CD14-positive monocyte (primary cell): ENCODE measurements around the gene IL31. TPM values are rescaled to one million over a fixed set of nuclear protein-coding genes. Genes with fewer than 3 reads are reported as not detected.

Source experiments
- DNase-seq, 3 donors: peaks; one replicate each; pipeline ENCODE4 v3.0.0-alpha.2; 2011 to 2022
- H2AFZ ChIP-seq: 2 replicates; pipeline ENCODE4 v1.6.0; 2012; ENCODE audit warnings: mild to moderate bottlenecking, low read depth, low read length, inconsistent platforms; ENCODE audit not compliant: insufficient read depth, poor library complexity, severe bottlenecking
- H3K27ac ChIP-seq, 2 donors: 1 replicate in 1 of 2; 2 replicates in 1 of 2; pipeline ENCODE4 v1.5.1; 2012 to 2013; ENCODE audit warnings: low read length in 2 of 2, control low read depth in 1 of 2, inconsistent platforms in 1 of 2, low read depth in 1 of 2, mild to moderate bottlenecking in 1 of 2
- H3K27me3 ChIP-seq, 2 donors: one replicate each; pipeline versions ENCODE4 v1.6.0 to v1.6.1; 2011 to 2013; ENCODE audit warnings: low read length in 2 of 2; ENCODE audit not compliant: control insufficient read depth in 2 of 2, insufficient read depth in 2 of 2
- H3K36me3 ChIP-seq, 2 donors: replicated peaks in 1 of 2; 1 replicate in 1 of 2; 2 replicates in 1 of 2; pipeline versions ENCODE4 v1.5.1 to v1.6.1; 2012 to 2013; ENCODE audit warnings: low read length in 2 of 2, control low read depth in 1 of 2, inconsistent platforms in 1 of 2, mild to moderate bottlenecking in 1 of 2; ENCODE audit not compliant: insufficient read depth in 2 of 2, control insufficient read depth in 1 of 2
- H3K4me1 ChIP-seq, 2 donors: 1 replicate in 1 of 2; 2 replicates in 1 of 2; pipeline versions ENCODE4 v1.5.1 to v1.6.1; 2012 to 2013; ENCODE audit warnings: low read length in 2 of 2, control low read depth in 1 of 2, inconsistent platforms in 1 of 2, mild to moderate bottlenecking in 1 of 2, moderate library complexity in 1 of 2; ENCODE audit not compliant: insufficient read depth in 2 of 2, control insufficient read depth in 1 of 2
- H3K4me2 ChIP-seq: replicated peaks from 2 replicates; pipeline ENCODE3; 2012; ENCODE audit warnings: low read length, moderate library complexity, mild to moderate bottlenecking; ENCODE audit not compliant: poor library complexity, severe bottlenecking; ENCODE audit errors: extremely low read depth
- H3K4me3 ChIP-seq, 3 experiments: fragments of 200-600 bp in 1 of 3; sonication (generic) in 1 of 3; replicated peaks in 1 of 3; 1 replicate in 2 of 3; 2 replicates in 1 of 3; pipeline ENCODE4 v1.5.1; 2011 to 2013; ENCODE audit warnings: low read length in 3 of 3, mild to moderate bottlenecking in 3 of 3, control low read depth in 2 of 3, low read depth in 2 of 3, inconsistent platforms in 1 of 3, moderate library complexity in 1 of 3
- H3K79me2 ChIP-seq: 2 replicates; pipeline ENCODE4 v1.6.0; 2012; ENCODE audit warnings: mild to moderate bottlenecking, control low read depth, inconsistent platforms, low read length, moderate library complexity; ENCODE audit not compliant: insufficient read depth
- H3K9ac ChIP-seq: 2 replicates; pipeline ENCODE4 v1.6.0; 2017; ENCODE audit warnings: low read length, mild to moderate bottlenecking; ENCODE audit not compliant: insufficient read depth, poor library complexity, severe bottlenecking
- H3K9me3 ChIP-seq, 2 donors: replicated peaks in 1 of 2; 1 replicate in 1 of 2; 2 replicates in 1 of 2; pipeline versions ENCODE4 v1.5.1 to v1.6.1; 2012 to 2013; ENCODE audit warnings: low read length in 2 of 2, control low read depth in 1 of 2; ENCODE audit not compliant: control insufficient read depth in 1 of 2, insufficient read depth in 1 of 2
- H4K20me1 ChIP-seq: 2 replicates; pipeline ENCODE4 v1.6.0; 2012; ENCODE audit warnings: mild to moderate bottlenecking, low read length, control low read depth, moderate library complexity; ENCODE audit not compliant: insufficient read depth
- H3K27ac Mint-ChIP-seq, 7 donors: one replicate each; pipeline ENCODE4 v1.8.0; 2020; ENCODE audit warnings: mild to moderate bottlenecking in 7 of 7, mixed read lengths in 7 of 7, moderate library complexity in 6 of 7, inconsistent platforms in 2 of 7
- H3K27me3 Mint-ChIP-seq, 3 donors: one replicate each; pipeline ENCODE4 v1.8.0; 2021 to 2022; ENCODE audit warnings: low read depth in 3 of 3, mild to moderate bottlenecking in 3 of 3, mixed read lengths in 3 of 3, moderate library complexity in 3 of 3, inconsistent platforms in 1 of 3
- H3K36me3 Mint-ChIP-seq, 2 donors: one replicate each; pipeline ENCODE4 v1.8.0; 2020; ENCODE audit warnings: mixed read lengths in 2 of 2, inconsistent platforms in 1 of 2, mild to moderate bottlenecking in 1 of 2
- H3K4me1 Mint-ChIP-seq: one replicate; pipeline ENCODE4 v1.8.0; 2020; ENCODE audit warnings: mild to moderate bottlenecking, mixed read lengths
- H3K4me3 Mint-ChIP-seq, 2 donors: one replicate each; pipeline ENCODE4 v1.8.0; 2020; ENCODE audit warnings: mild to moderate bottlenecking in 2 of 2, mixed read lengths in 2 of 2, moderate library complexity in 1 of 2
- H3K9me3 Mint-ChIP-seq, 7 donors: one replicate each; pipeline ENCODE4 v1.8.0; 2020 to 2022; ENCODE audit warnings: mixed read lengths in 7 of 7, mild to moderate bottlenecking in 6 of 7, moderate library complexity in 6 of 7, inconsistent platforms in 2 of 7
- WGBS: methylation state at CpG from one replicate; pipeline ENCODE4 v1.1.5; 2013; ENCODE audit warnings: missing lambda C conversion rate; ENCODE audit not compliant: insufficient coverage; 5-methylcytosine and 5-hydroxymethylcytosine counted together
- intact Hi-C, 2 donors: fragments of 100-400 bp; cut with micrococcal nuclease; formaldehyde crosslinking; loops; one replicate each; pipeline versions ENCODE4 v1.15.0 to v1.15.1; 2023
- polyA plus RNA-seq, 3 donors: library from polyadenylated mRNA; depleted of rRNA in 1 of 3; unstranded in 2 of 3; stranded (reverse) in 1 of 3; fragments of 300-500 nt in 2 of 3; fragments of >200 nt in 1 of 3; fragmentation: Illumina TruSeq in 2 of 3; gene quantifications; 1 replicate in 2 of 3; 2 replicates in 1 of 3; pipeline ENCODE4 v1.2.3, GENCODE V29; 2012 to 2021
- TF ChIP-seq, protein P1 (sequence below): fragments of 200-600 bp; IDR thresholded peaks from one replicate; pipeline ENCODE4 v1.8.0; 2022; ENCODE audit warnings: antibody characterized with exemption, mild to moderate bottlenecking

The IL31 gene
- polyA plus RNA-seq, 3 donors = not detected

DNA sequence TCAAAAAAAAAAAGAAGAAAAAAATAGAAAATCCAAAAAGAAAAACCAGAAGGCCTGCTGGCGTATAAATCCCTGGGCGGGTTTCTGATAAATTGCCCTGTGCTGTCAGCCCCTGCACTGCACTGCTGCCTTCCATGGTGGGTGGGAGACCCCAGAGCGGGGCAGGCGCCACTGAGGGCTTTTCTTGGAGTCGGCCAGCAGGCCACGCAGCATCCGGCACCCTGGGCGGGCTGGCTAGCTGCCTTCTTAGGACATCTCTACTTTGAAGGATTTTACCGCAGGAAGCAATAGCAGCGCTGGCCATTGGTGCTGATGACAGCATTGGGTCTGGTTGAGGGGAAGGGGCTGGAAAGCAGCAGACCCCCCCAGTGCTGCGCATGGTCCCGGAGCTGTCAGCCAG lies 29.1 kb downstream of the IL31 start:
- H3K36me3 Mint-ChIP-seq = peaks cover 31 to 47% of the 10 kb centered on the region in 2 donors
- H3K27me3 Mint-ChIP-seq = peaks cover 1 to 4% (median 2%) of the 10 kb centered on the region in 3 donors
- Histone ChIP-seq H3K27ac (no peak overlapping the region), H3K4me2 (no peak overlapping the region), H3K9me3 (no peaks in the 10 kb centered on the region), H3K4me3 (no peak overlapping the region), H3K36me3 (peaks cover 45 to 46% of the 10 kb centered on the region in 2 donors), H3K4me1 (no peaks in the 10 kb centered on the region), H3K9ac (no peak overlapping the region), H3K27me3 (no peaks in the 10 kb centered on the region), H3K79me2 (no peaks in the 10 kb centered on the region), H4K20me1 (peaks cover 76% of the 10 kb centered on the region), H2AFZ (no peak overlapping the region)
- no peaks in the 10 kb centered on the region for H3K9me3 Mint-ChIP-seq
- no peak for DNase-seq
- WGBS = 100% methylated on average over 4 of the region's 12 CpGs
- intact Hi-C loops = no loop called here
- no peak overlapping the region for H3K27ac Mint-ChIP-seq
- H3K4me1 Mint-ChIP-seq = peaks cover 6% of the 10 kb centered on the region
- no peak overlapping the region for H3K4me3 Mint-ChIP-seq
- TF ChIP-seq, protein P1, sequence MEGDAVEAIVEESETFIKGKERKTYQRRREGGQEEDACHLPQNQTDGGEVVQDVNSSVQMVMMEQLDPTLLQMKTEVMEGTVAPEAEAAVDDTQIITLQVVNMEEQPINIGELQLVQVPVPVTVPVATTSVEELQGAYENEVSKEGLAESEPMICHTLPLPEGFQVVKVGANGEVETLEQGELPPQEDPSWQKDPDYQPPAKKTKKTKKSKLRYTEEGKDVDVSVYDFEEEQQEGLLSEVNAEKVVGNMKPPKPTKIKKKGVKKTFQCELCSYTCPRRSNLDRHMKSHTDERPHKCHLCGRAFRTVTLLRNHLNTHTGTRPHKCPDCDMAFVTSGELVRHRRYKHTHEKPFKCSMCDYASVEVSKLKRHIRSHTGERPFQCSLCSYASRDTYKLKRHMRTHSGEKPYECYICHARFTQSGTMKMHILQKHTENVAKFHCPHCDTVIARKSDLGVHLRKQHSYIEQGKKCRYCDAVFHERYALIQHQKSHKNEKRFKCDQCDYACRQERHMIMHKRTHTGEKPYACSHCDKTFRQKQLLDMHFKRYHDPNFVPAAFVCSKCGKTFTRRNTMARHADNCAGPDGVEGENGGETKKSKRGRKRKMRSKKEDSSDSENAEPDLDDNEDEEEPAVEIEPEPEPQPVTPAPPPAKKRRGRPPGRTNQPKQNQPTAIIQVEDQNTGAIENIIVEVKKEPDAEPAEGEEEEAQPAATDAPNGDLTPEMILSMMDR = no peak

DNA sequence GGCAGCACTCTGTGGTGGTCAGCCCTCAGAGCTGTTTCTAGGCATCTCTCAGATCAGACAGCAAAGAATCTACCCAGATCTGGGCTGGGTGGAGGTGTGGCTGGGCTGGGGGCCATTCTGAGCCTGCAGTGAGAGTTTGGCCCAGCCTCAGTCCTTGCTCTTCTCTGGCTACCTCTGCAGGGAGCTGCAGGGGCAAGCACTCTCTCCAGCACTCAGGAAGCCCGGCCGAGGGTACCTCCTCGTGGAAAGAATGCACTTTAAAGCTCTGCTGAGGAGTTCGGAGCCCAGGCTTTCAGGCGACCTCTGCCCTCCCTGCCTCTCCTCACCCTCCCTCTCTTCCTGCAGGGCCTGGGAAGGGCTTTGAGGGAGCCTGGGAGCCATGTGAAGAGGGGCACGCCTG lies 31.2 kb downstream of the IL31 start:
- Histone ChIP-seq H3K4me3 (no peak overlapping the region), H4K20me1 (peaks cover 66% of the 10 kb centered on the region), H3K4me2 (no peak overlapping the region), H3K9ac (no peak overlapping the region), H2AFZ (no peak overlapping the region), H3K27me3 (no peaks in the 10 kb centered on the region), H3K79me2 (no peaks in the 10 kb centered on the region), H3K36me3 (peaks cover 64 to 66% of the 10 kb centered on the region in 2 donors), H3K4me1 (no peaks in the 10 kb centered on the region), H3K9me3 (no peaks in the 10 kb centered on the region), H3K27ac (no peak overlapping the region)
- WGBS = 100% methylated on average over 1 of the region's 6 CpGs
- no peak for DNase-seq
- no peak overlapping the region for H3K4me3 Mint-ChIP-seq
- intact Hi-C loops = no loop called here
- TF ChIP-seq, protein P1 = no peak
- no peaks in the 10 kb centered on the region for H3K9me3 Mint-ChIP-seq
- peaks cover under 1% of the 10 kb centered on the region for H3K4me1 Mint-ChIP-seq
- H3K27ac Mint-ChIP-seq = peak overlapping the region in 2 of 7 donors; percentile 12 to 14
- peaks cover 0 to 2% (median 0%) of the 10 kb centered on the region in 3 donors for H3K27me3 Mint-ChIP-seq
- peaks cover 47 to 66% of the 10 kb centered on the region in 2 donors for H3K36me3 Mint-ChIP-seq
